Osteocyte (in vitro differentiated cells): ENCODE data around the gene F5. TPM values are rescaled to one million over a fixed set of nuclear protein-coding genes. Genes with fewer than 3 reads are reported as not detected.

Source experiments
- DNase-seq: peaks from one replicate; pipeline ENCODE4 v3.0.0; 2021; ENCODE audit warnings: mixed read lengths; ENCODE audit not compliant: unreplicated experiment; ENCODE audit errors: extremely low spot score
- H3K27ac Mint-ChIP-seq: one replicate; pipeline ENCODE4 v1.8.0; 2021; ENCODE audit warnings: mild to moderate bottlenecking, mixed read lengths; ENCODE audit not compliant: unreplicated experiment
- H3K27me3 Mint-ChIP-seq: one replicate; pipeline ENCODE4 v1.8.0; 2021; ENCODE audit warnings: mixed read lengths; ENCODE audit not compliant: unreplicated experiment
- H3K36me3 Mint-ChIP-seq: one replicate; pipeline ENCODE4 v1.8.0; 2021; ENCODE audit warnings: mixed read lengths; ENCODE audit not compliant: unreplicated experiment
- H3K4me1 Mint-ChIP-seq: one replicate; pipeline ENCODE4 v1.8.0; 2021; ENCODE audit warnings: mixed read lengths; ENCODE audit not compliant: unreplicated experiment
- H3K4me3 Mint-ChIP-seq: one replicate; pipeline ENCODE4 v1.8.0; 2021; ENCODE audit warnings: mild to moderate bottlenecking, moderate library complexity, mixed read lengths; ENCODE audit not compliant: unreplicated experiment
- H3K9me3 Mint-ChIP-seq: one replicate; pipeline ENCODE4 v1.8.0; 2021; ENCODE audit warnings: mixed read lengths; ENCODE audit not compliant: unreplicated experiment
- total RNA-seq: library from RNA; stranded (reverse); gene quantifications from 2 replicates; pipeline ENCODE4 v1.2.1, GENCODE V29; 2021
- TF ChIP-seq, protein P1 (sequence below): fragments of 200-600 bp; sonication (generic); IDR thresholded peaks from 2 replicates; pipeline ENCODE4 v1.5.0; 2021; ENCODE audit warnings: antibody characterized with exemption, mild to moderate bottlenecking, moderate library complexity

The F5 gene
- total RNA-seq, 1 donor from 2014 or later: not detected

DNA sequence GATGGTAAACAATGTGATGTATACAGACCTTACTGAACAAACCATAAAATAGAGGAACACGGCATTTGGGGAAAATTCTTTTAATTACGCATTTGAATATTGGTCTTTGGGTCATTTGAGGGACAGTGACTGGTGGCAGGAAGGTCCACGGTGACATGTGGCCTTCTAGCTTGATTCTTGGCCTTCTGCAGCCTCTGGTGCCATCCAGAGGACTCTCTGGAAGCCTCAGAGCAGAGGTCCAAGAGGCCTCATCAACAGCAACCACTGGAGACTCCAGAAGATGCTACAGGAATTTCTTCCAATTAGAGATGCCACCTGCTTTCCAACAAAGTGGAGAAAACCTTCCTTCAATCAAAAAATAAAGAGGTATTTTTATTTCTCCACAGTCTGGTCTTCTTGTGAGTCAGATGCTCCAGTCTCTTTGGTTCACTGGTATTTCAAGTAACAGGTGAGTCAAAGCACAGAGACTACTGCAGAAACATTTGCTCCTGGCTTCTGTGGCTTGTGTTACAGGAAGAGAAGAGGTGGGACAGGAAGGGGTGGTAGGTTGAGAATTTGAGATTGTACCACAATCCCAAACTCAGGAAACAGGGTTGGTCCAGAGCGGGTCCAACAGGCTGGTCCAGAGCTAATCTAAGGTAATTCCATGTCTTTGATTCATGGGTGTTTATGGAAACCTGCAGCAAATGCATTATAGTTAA is 2.7 kb upstream of the F5 start:
- no peaks in the 10 kb centered on the region for H3K9me3 Mint-ChIP-seq
- no peak overlapping the region for H3K27ac Mint-ChIP-seq
- H3K36me3 Mint-ChIP-seq: no peaks in the 10 kb centered on the region
- no peak overlapping the region for H3K4me3 Mint-ChIP-seq
- DNase-seq: no peak
- H3K4me1 Mint-ChIP-seq: peaks cover 4% of the 10 kb centered on the region
- TF ChIP-seq, protein P1, sequence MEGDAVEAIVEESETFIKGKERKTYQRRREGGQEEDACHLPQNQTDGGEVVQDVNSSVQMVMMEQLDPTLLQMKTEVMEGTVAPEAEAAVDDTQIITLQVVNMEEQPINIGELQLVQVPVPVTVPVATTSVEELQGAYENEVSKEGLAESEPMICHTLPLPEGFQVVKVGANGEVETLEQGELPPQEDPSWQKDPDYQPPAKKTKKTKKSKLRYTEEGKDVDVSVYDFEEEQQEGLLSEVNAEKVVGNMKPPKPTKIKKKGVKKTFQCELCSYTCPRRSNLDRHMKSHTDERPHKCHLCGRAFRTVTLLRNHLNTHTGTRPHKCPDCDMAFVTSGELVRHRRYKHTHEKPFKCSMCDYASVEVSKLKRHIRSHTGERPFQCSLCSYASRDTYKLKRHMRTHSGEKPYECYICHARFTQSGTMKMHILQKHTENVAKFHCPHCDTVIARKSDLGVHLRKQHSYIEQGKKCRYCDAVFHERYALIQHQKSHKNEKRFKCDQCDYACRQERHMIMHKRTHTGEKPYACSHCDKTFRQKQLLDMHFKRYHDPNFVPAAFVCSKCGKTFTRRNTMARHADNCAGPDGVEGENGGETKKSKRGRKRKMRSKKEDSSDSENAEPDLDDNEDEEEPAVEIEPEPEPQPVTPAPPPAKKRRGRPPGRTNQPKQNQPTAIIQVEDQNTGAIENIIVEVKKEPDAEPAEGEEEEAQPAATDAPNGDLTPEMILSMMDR: no peak
- H3K27me3 Mint-ChIP-seq: peaks cover 41% of the 10 kb centered on the region

DNA sequence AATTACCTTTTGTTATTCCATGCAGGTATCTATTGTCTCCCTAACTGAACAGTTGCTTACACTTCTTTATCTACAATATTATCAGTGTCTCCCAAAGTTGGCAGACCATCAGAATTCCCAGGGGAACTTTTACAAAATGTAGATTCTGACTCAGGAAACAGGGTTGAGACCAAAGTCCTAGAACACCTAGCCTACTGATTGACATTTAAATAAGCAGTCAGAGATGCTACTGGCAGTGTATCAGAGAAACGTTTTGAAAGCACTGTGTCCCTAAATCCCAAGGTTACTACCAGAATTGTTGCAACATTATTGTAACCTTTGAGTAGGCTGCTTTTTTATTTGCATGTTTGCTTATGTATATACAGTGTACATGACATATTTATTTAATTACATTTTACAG is 1.8 kb upstream of the F5 start:
- no peaks in the 10 kb centered on the region for H3K36me3 Mint-ChIP-seq
- H3K4me1 Mint-ChIP-seq: peaks cover 4% of the 10 kb centered on the region
- no peaks in the 10 kb centered on the region for H3K9me3 Mint-ChIP-seq
- H3K27me3 Mint-ChIP-seq: peaks cover 47% of the 10 kb centered on the region
- H3K27ac Mint-ChIP-seq: no peak overlapping the region
- DNase-seq: no peak
- H3K4me3 Mint-ChIP-seq: no peak overlapping the region
- TF ChIP-seq, protein P1: no peak

DNA sequence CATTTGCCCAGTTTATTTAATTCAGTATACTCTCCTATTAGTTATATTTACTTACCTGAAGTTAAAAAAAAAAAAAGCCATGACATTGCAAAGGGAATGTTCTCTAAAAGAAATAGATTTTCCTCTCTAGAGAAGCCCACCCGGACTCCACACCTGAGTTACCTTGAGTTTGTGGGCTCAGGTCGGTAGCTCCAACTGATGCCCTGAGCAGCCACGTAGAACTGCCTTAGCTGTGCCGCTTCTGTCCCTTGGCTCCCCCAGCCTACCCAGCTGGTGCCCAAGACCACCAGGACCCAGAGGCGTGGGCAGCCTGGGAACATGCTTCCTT is 250 bp downstream of the F5 start:
- TF ChIP-seq, protein P1: no peak
- H3K27me3 Mint-ChIP-seq: peaks cover 46% of the 10 kb centered on the region
- H3K4me3 Mint-ChIP-seq: no peak overlapping the region
- no peak overlapping the region for H3K27ac Mint-ChIP-seq
- H3K36me3 Mint-ChIP-seq: no peaks in the 10 kb centered on the region
- no peak for DNase-seq
- no peaks in the 10 kb centered on the region for H3K9me3 Mint-ChIP-seq
- H3K4me1 Mint-ChIP-seq: peaks cover 4% of the 10 kb centered on the region

DNA sequence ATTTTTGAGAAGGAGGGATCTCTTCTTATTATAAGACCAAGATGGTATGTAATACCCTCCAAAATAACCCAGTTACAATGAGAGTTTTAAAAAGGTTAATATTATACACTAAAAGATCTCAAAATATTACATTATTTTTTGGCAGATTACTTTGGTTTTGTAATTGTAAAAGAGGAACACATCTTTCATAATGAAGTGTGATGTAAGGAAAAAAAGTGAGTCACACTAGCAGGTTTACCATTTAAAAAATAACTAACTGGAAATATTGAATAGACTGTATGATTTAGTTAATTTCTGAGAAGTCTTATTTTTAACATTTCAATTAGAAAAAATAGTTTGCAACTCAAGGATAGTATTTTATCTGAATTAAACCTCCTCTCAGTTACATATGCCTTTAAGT is 1.1 kb downstream of the F5 start:
- TF ChIP-seq, protein P1: no peak
- Mint-ChIP-seq H3K4me1 (peaks cover 4% of the 10 kb centered on the region), H3K27me3 (peaks cover 46% of the 10 kb centered on the region), H3K9me3 (no peaks in the 10 kb centered on the region), H3K27ac (no peak overlapping the region), H3K36me3 (no peaks in the 10 kb centered on the region), H3K4me3 (no peak overlapping the region)
- DNase-seq: no peak

DNA sequence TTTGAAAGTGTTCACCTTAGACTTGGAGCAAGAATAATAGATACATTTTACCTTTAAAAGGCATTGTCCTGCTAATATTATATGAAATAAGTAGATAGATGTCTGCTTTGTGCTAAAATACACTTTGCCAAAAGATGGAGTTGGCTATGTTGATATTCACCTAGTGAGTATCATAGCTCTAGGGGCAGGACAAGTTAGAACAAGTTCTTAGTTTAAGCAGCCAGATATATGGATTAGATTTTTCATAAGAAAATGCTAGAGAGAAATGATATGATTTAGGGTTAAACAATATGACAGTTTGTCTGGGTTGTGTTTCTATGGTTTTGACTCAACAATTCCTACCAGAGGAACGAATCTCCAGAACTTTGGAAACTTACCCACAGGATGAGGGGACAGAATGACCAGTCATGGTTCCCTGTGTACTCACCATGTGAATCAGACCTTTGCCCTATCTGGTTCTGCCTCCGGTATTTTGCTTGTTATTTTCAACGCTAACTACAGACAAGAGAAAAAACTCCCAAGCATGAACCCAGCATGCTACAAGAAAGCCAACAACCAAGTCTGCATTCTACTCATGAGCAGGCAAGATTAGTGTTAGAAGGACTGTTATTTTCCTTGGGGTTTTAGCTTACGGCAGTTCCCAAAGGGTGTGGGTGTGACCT is 1.7 kb downstream of the F5 start:
- Mint-ChIP-seq H3K4me1 (peaks cover 4% of the 10 kb centered on the region), H3K9me3 (no peaks in the 10 kb centered on the region), H3K36me3 (no peaks in the 10 kb centered on the region), H3K4me3 (no peak overlapping the region), H3K27me3 (peaks cover 46% of the 10 kb centered on the region), H3K27ac (no peak overlapping the region)
- DNase-seq: no peak
- TF ChIP-seq, protein P1: no peak
